ENCODE results near the gene TEKT5. TPM values are rescaled to one million over a fixed set of nuclear protein-coding genes. Genes with fewer than 3 reads are reported as not detected.

The TEKT5 gene
- total and polyA plus RNA-seq, 9 of the 15 experiments (the other 6 are each of a cell fraction or from before 2014, with no cell fraction given): 0.10 to 0.19 TPM; not detected in 7

- peaks cover 27 to 49% of the 10 kb centered on the region in 2 experiments; a peak in 4 of 5 replicates for H3K4me1 ChIP-seq (replicated peaks in 1 of 2; ENCODE audit: control insufficient read depth in 2 of 2, insufficient read depth in 2 of 2, low read length in 2 of 2)
- in situ Hi-C loops (cut with MboI) (no loop called here), intact Hi-C loops (cut with micrococcal nuclease) (no loop called here)
- H3K27me3 ChIP-seq (ENCODE audit: control insufficient read depth in 2 of 2, insufficient read depth in 2 of 2, low read length in 2 of 2): peaks cover 0 to 11% of the 10 kb centered on the region in 2 experiments; a peak in 2 of 5 replicates
- no peaks in the 10 kb centered on the region for H3K9me3 ChIP-seq (replicated peaks; ENCODE audit: control insufficient read depth, insufficient read depth, low read depth, low read length)
- no peak overlapping the region for H3K4me3 ChIP-seq
- 56% methylated on average over 3 of the region's 3 CpGs for WGBS (ENCODE audit: insufficient coverage, low coverage, missing lambda C conversion rate)
- POLR2A ChIA-PET: interaction anchor here (1.0 kb wide), 1 partner anchor 14 kb away, joined by 3 read pairs; no protein-coding TSS in a partner anchor
- FAIRE-seq: no peak
- no peak overlapping the region for H2AFZ ChIP-seq (ENCODE audit: low read depth, low read length)
- CTCF ChIA-PET (ENCODE audit: low intra/inter-chr PET ratio): no interaction called here
- BruUV-seq (replicated peaks): no TSS peak
- no peak for DNase-seq (ENCODE audit: extremely low read depth in 1 of 4, low spot score in 3 of 4)
- no peaks in the 10 kb centered on the region for H4K20me1 ChIP-seq (replicated peaks; ENCODE audit: control insufficient read depth, insufficient read depth, low read length)
- H3K9me1 ChIP-seq (ENCODE audit: control insufficient read depth, insufficient read depth, low read length): no peaks in the 10 kb centered on the region
- 0 out of 2 replicates have a peak, but pooled peaks have one; percentile 17 for TF ChIP-seq BCOR (IDR thresholded peaks at IDR 0.05)
- TF ChIP-seq ZNF217 (CRISPR knock-in tag; IDR thresholded peaks at IDR 0.05): no peak
- peak; percentile 97 for TF ChIP-seq ZNF121 (CRISPR knock-in tag; conservative IDR thresholded peaks at IDR 0.05)
- no peak for TF ChIP-seq RUNX1 (IDR thresholded peaks at IDR 0.05; ENCODE audit: low read depth)
- no peak overlapping the region for H3K27ac ChIP-seq (ENCODE audit: extremely low read depth, low read depth, low read length)
- H3K79me2 ChIP-seq (ENCODE audit: control insufficient read depth, insufficient read depth, low read length): no peaks in the 10 kb centered on the region
- no peaks in the 10 kb centered on the region for H3K36me3 ChIP-seq (ENCODE audit: control insufficient read depth, insufficient read depth, low read length)
- no peak for ATAC-seq
- no peak overlapping the region for H3K9ac ChIP-seq (ENCODE audit: insufficient read depth in 1 of 2, low read depth in 2 of 2, low read length in 2 of 2)
- H3K4me2 ChIP-seq (ENCODE audit: insufficient read depth, low read length): no peak overlapping the region
These were observed 71.7 kb downstream of the TEKT5 start for GRCh38 chr16:10623059-10623458.

- no peaks in the 10 kb centered on the region for H3K79me2 ChIP-seq (ENCODE audit: control insufficient read depth, insufficient read depth, low read length)
- no peaks in the 10 kb centered on the region for H3K9me1 ChIP-seq (ENCODE audit: control insufficient read depth, insufficient read depth, low read length)
- H3K36me3 ChIP-seq (ENCODE audit: control insufficient read depth, insufficient read depth, low read length): no peaks in the 10 kb centered on the region
- peak; percentile 83 for FAIRE-seq
- CTCF ChIA-PET (ENCODE audit: low intra/inter-chr PET ratio): no interaction called here
- H3K9ac ChIP-seq (ENCODE audit: insufficient read depth in 1 of 2, low read depth in 2 of 2, low read length in 2 of 2): peak overlapping the region in 1 of 2 experiments; percentile 68; a peak in 2 of 4 replicates
- 21% methylated on average over 16 of the region's 19 CpGs for WGBS (ENCODE audit: insufficient coverage, low coverage, missing lambda C conversion rate)
- peak overlapping the region; percentile 46; the same call in 1 of the 2 replicates for H3K4me2 ChIP-seq (ENCODE audit: insufficient read depth, low read length)
- no peak overlapping the region for H3K4me3 ChIP-seq
- peak; percentile 70 to 77 (median 72) for DNase-seq (ENCODE audit: extremely low read depth in 1 of 4, low spot score in 3 of 4)
- POLR2A ChIA-PET: interaction anchor here (0.7 to 1.0 kb wide), 2 partner anchors 13 to 26 kb away, joined by 3 read pairs; no protein-coding TSS in a partner anchor
- no TSS peak for BruUV-seq (replicated peaks)
- H3K27me3 ChIP-seq (ENCODE audit: control insufficient read depth in 2 of 2, insufficient read depth in 2 of 2, low read length in 2 of 2): peaks cover 0 to 18% of the 10 kb centered on the region in 2 experiments; a peak in 3 of 5 replicates
- H3K4me1 ChIP-seq (replicated peaks in 1 of 2; ENCODE audit: control insufficient read depth in 2 of 2, insufficient read depth in 2 of 2, low read length in 2 of 2): peaks cover 27 to 46% of the 10 kb centered on the region in 2 experiments; a peak in 4 of 5 replicates
- no peaks in the 10 kb centered on the region for H3K9me3 ChIP-seq (replicated peaks; ENCODE audit: control insufficient read depth, insufficient read depth, low read depth, low read length)
- in situ Hi-C loops (cut with MboI): no loop called here
- H4K20me1 ChIP-seq (replicated peaks; ENCODE audit: control insufficient read depth, insufficient read depth, low read length): no peaks in the 10 kb centered on the region
- H2AFZ ChIP-seq (ENCODE audit: low read depth, low read length): peak overlapping the region; percentile 66
- intact Hi-C loops (cut with micrococcal nuclease): no loop called here
- no peak overlapping the region for H3K27ac ChIP-seq (ENCODE audit: extremely low read depth, low read depth, low read length)
- peak; percentile 76 for ATAC-seq
- peak; percentile 52; the same call in 1 of the 2 replicates for TF ChIP-seq ZNF134 (CRISPR knock-in tag; conservative IDR thresholded peaks at IDR 0.05)
- no peak for TF ChIP-seq FOXK2 (conservative IDR thresholded peaks at IDR 0.05 in 1 of 2, IDR thresholded peaks at IDR 0.05 in 1 of 2; ENCODE audit: low read depth in 2 of 2)
- TF ChIP-seq HDAC1 (IDR thresholded peaks at IDR 0.05): 0 out of 4 replicates have a peak, but pooled peaks of 1 of the 2 experiments have one; percentile 19
- no peak for TF ChIP-seq ZBED1 (IDR thresholded peaks at IDR 0.05)
- TF ChIP-seq NCOR1 (IDR thresholded peaks at IDR 0.05): peak; percentile 66; the same call in 1 of the 2 replicates
- TF ChIP-seq ARID1B (IDR thresholded peaks at IDR 0.05): peak; percentile 84
- TF ChIP-seq GATA2 (CRISPR knock-in tag; IDR thresholded peaks at IDR 0.05): 0 out of 2 replicates have a peak, but pooled peaks have one; percentile 11
- TF ChIP-seq POU5F1 (IDR thresholded peaks at IDR 0.05; ENCODE audit: borderline replicate concordance, low read depth, low read length, partially characterized antibody): no peak
- TF ChIP-seq POLR2H (tag; IDR thresholded peaks at IDR 0.05; ENCODE audit: low read depth): no peak
- TF ChIP-seq ESRRA (IDR thresholded peaks at IDR 0.05; ENCODE audit: borderline replicate concordance, low read depth): no peak
- TF ChIP-seq ZNF551 (CRISPR knock-in tag; IDR thresholded peaks at IDR 0.05): no peak
- TF ChIP-seq MYBL2 (IDR thresholded peaks at IDR 0.05; ENCODE audit: low read depth): no peak
- TF ChIP-seq MYBL2 (CRISPR knock-in tag; IDR thresholded peaks at IDR 0.05; ENCODE audit: borderline replicate concordance): no peak
These were observed 72.5 kb downstream of the TEKT5 start for GRCh38 chr16:10622036-10622921.
